KBM-7 (cell line): ENCODE results near the gene NR1I2.

Experiments
- DNase-seq: peaks from one replicate; pipeline ENCODE4 v3.0.0-alpha.2; 2015
- in situ Hi-C: fragments of 300-500 bp; cut with MboI; formaldehyde crosslinking; loops from 2 replicates; pipeline ENCODE4 v1.14.3; 2020; ENCODE audit warnings: low sequenced_read_pairs, low pct_unique_long_range_greater_than_20kb, mixed read lengths

The NR1I2 gene

GRCh38 chr3:119778176-119778575 is 3.7 kb upstream of the NR1I2 start:
- in situ Hi-C loops: no loop called here
- DNase-seq: no peak

- in situ Hi-C loops: no loop called here
- no peak for DNase-seq
Measured at GRCh38 chr3:119778811-119779210, 3.1 kb upstream of the NR1I2 start.

- in situ Hi-C loops: no loop called here
- peak; percentile 9 for DNase-seq
Measured at GRCh38 chr3:119779731-119780383, 2.0 kb upstream of the NR1I2 start.

GRCh38 chr3:119782460-119782859 is 559 bp downstream of the NR1I2 start:
- no peak for DNase-seq
- in situ Hi-C loops: no loop called here

- in situ Hi-C loops: no loop called here
Measured at GRCh38 chr3:119783255-119783654, 1.4 kb downstream of the NR1I2 start.

GRCh38 chr3:119783883-119784282 is 2.0 kb downstream of the NR1I2 start:
- peak; percentile 52 for DNase-seq
- in situ Hi-C loops: no loop called here

More at GRCh38 chr3:119783255-119783654, 1.4 kb downstream of the NR1I2 start:
- DNase-seq: no peak

- DNase-seq: no peak
- in situ Hi-C loops: no loop called here
Measured at GRCh38 chr3:119786409-119786808, 4.5 kb downstream of the NR1I2 start.

GRCh38 chr3:119790369-119790768 is 8.5 kb downstream of the NR1I2 start:
- DNase-seq: no peak
- in situ Hi-C loops: no loop called here

GRCh38 chr3:119792270-119792669 is 10.4 kb downstream of the NR1I2 start:
- in situ Hi-C loops: no loop called here
- no peak for DNase-seq

GRCh38 chr3:119794401-119794800 is 12.5 kb downstream of the NR1I2 start:
- in situ Hi-C loops: no loop called here

GRCh38 chr3:119794971-119795612 is 13.2 kb downstream of the NR1I2 start:
- in situ Hi-C loops: no loop called here
- no peak for DNase-seq

More at GRCh38 chr3:119794401-119794800, 12.5 kb downstream of the NR1I2 start:
- no peak for DNase-seq

- in situ Hi-C loops: no loop called here
- no peak for DNase-seq
Measured at GRCh38 chr3:119795849-119796248, 13.9 kb downstream of the NR1I2 start.

- DNase-seq: no peak
- in situ Hi-C loops: no loop called here
Measured at GRCh38 chr3:119796368-119796767, 14.5 kb downstream of the NR1I2 start.

- no peak for DNase-seq
- in situ Hi-C loops: no loop called here
Measured at GRCh38 chr3:119796785-119797184, 14.9 kb downstream of the NR1I2 start.

GRCh38 chr3:119800844-119801243 is 18.9 kb downstream of the NR1I2 start:
- DNase-seq: no peak
- in situ Hi-C loops: no loop called here

GRCh38 chr3:119808244-119808643 is 26.3 kb downstream of the NR1I2 start:
- no peak for DNase-seq
- in situ Hi-C loops: no loop called here

GRCh38 chr3:119808843-119809242 is 26.9 kb downstream of the NR1I2 start:
- no peak for DNase-seq
- in situ Hi-C loops: no loop called here

- no peak for DNase-seq
- in situ Hi-C loops: no loop called here
Measured at GRCh38 chr3:119809249-119810017, 27.5 kb downstream of the NR1I2 start.

GRCh38 chr3:119810018-119810435 is 28.1 kb downstream of the NR1I2 start:
- no peak for DNase-seq

GRCh38 chr3:119812491-119813058 is 30.7 kb downstream of the NR1I2 start:
- in situ Hi-C loops: no loop called here
- no peak for DNase-seq

More at GRCh38 chr3:119810018-119810435, 28.1 kb downstream of the NR1I2 start:
- in situ Hi-C loops: no loop called here
